H1 (cell line): ENCODE data around the gene BTBD16. TPM values are rescaled to one million over a fixed set of nuclear protein-coding genes. Genes with fewer than 3 reads are reported as not detected.

Source experiments
- CTCF ChIA-PET: fragments of 300-600 bp; sonication (Branson Sonifier 250); formaldehyde crosslinking; loops from one replicate; lab custom pipeline; 2021; ENCODE audit not compliant: partially characterized antibody; lab: Charles Lee
- POLR2A ChIA-PET: fragments of 300-600 bp; sonication (Branson Sonifier 250); formaldehyde crosslinking; loops from one replicate; lab custom pipeline; 2021; ENCODE audit warnings: inconsistent platforms; ENCODE audit not compliant: partially characterized antibody; lab: Charles Lee
- DNase-seq, 2 experiments: peaks; one replicate each; pipeline versions ENCODE4 v3.0.0 to v3.0.0-alpha.2; 2010 to 2022; ENCODE audit warnings: low spot score in 2 of 2, low read depth in 1 of 2, mixed read lengths in 1 of 2
- FAIRE-seq: peaks from 2 replicates; lab custom pipeline; 2011; peaks lifted over from hg19 to GRCh38; lab: Jason Lieb, UNC
- H2AFZ ChIP-seq: 2 replicates; pipeline ENCODE4 v1.8.1; 2012; ENCODE audit warnings: low read length, inconsistent platforms
- H2AK5ac ChIP-seq: 2 replicates; pipeline ENCODE4 v1.6.1; 2013; ENCODE audit warnings: low read depth, low read length
- H2BK120ac ChIP-seq: replicated peaks from 2 replicates; pipeline ENCODE3; 2013; ENCODE audit warnings: low read depth, low read length, inconsistent platforms
- H2BK12ac ChIP-seq: 2 replicates; pipeline ENCODE4 v1.6.1; 2013; ENCODE audit warnings: low read depth, low read length
- H2BK15ac ChIP-seq: 2 replicates; pipeline ENCODE4 v1.6.1; 2013; ENCODE audit warnings: low read length
- H2BK20ac ChIP-seq: 2 replicates; pipeline ENCODE4 v1.6.1; 2013; ENCODE audit warnings: low read length
- H2BK5ac ChIP-seq: 2 replicates; pipeline ENCODE4 v1.6.1; 2013; ENCODE audit warnings: low read depth, low read length
- H3K14ac ChIP-seq: 2 replicates; pipeline ENCODE4 v1.6.1; 2013; ENCODE audit warnings: inconsistent platforms; ENCODE audit not compliant: insufficient read length
- H3K18ac ChIP-seq: 2 replicates; pipeline ENCODE4 v1.6.1; 2013; ENCODE audit warnings: low read length; ENCODE audit errors: extremely low read depth
- H3K23ac ChIP-seq: 2 replicates; pipeline ENCODE4 v1.6.1; 2013; ENCODE audit warnings: inconsistent platforms; ENCODE audit not compliant: insufficient read length
- H3K23me2 ChIP-seq: 2 replicates; pipeline ENCODE4 v1.6.1; 2013; ENCODE audit warnings: low read depth, low read length
- H3K27ac ChIP-seq: 2 replicates; pipeline ENCODE4 v1.6.1; 2011; ENCODE audit warnings: low read depth, low read length, inconsistent platforms
- H3K27me3 ChIP-seq, 4 experiments: replicated peaks in 1 of 4; 1 replicate in 1 of 4; 2 replicates in 3 of 4; pipeline versions ENCODE4 v1.6.1 to v1.8.1; 2011 to 2013; ENCODE audit warnings: low read length in 3 of 4, mild to moderate bottlenecking in 3 of 4, inconsistent platforms in 2 of 4, mixed read lengths in 2 of 4, moderate library complexity in 1 of 4; ENCODE audit not compliant: control insufficient read depth in 3 of 4, insufficient read depth in 3 of 4; ENCODE audit errors: extremely low read depth in 1 of 4
- H3K36me3 ChIP-seq, 4 experiments: 2 replicates each; pipeline versions ENCODE4 v1.6.1 to v1.8.1; 2011 to 2013; ENCODE audit warnings: mild to moderate bottlenecking in 4 of 4, low read length in 3 of 4, moderate library complexity in 2 of 4, control low read depth in 1 of 4, inconsistent platforms in 1 of 4; ENCODE audit not compliant: insufficient read depth in 4 of 4, control insufficient read depth in 2 of 4
- H3K4ac ChIP-seq: replicated peaks from 2 replicates; pipeline ENCODE3; 2013; ENCODE audit warnings: low read length, low read depth, mixed read lengths, inconsistent platforms; ENCODE audit not compliant: insufficient read length
- H3K4me1 ChIP-seq, 4 experiments: replicated peaks in 1 of 4; 1 replicate in 1 of 4; 2 replicates in 3 of 4; pipeline versions ENCODE4 v1.6.1 to v1.8.1; 2011 to 2013; ENCODE audit warnings: low read length in 3 of 4, inconsistent platforms in 2 of 4, mixed read lengths in 1 of 4; ENCODE audit not compliant: insufficient read depth in 4 of 4, control insufficient read depth in 3 of 4
- H3K4me2 ChIP-seq, 2 experiments: 2 replicates each; pipeline versions ENCODE4 v1.6.1 to v1.8.1; 2011 to 2013; ENCODE audit warnings: low read depth in 2 of 2, low read length in 2 of 2, control low read depth in 1 of 2, inconsistent platforms in 1 of 2, mild to moderate bottlenecking in 1 of 2; ENCODE audit not compliant: insufficient read depth in 1 of 2
- H3K4me3 ChIP-seq, 4 experiments: fragments of 200-600, 300-600 bp in 1 of 4; sonication (generic), shearing (Covaris generic), sonication (Bioruptor Twin) in 1 of 4; 2 replicates each; pipeline versions ENCODE4 v1.5.1 to v1.8.1; 2011 to 2016; ENCODE audit warnings: low read length in 4 of 4, low read depth in 3 of 4, control low read depth in 2 of 4, inconsistent platforms in 2 of 4, mild to moderate bottlenecking in 2 of 4, mixed read lengths in 1 of 4, moderate library complexity in 1 of 4; ENCODE audit not compliant: insufficient read depth in 2 of 4; ENCODE audit errors: extremely low read depth in 1 of 4
- H3K56ac ChIP-seq: replicated peaks from 2 replicates; pipeline ENCODE3; 2013; ENCODE audit warnings: low read depth, mild to moderate bottlenecking, mixed read lengths, low read length, inconsistent platforms; ENCODE audit not compliant: insufficient read length
- H3K79me1 ChIP-seq: 2 replicates; pipeline ENCODE4 v1.6.1; 2013; ENCODE audit warnings: low read depth, low read length, control low read depth
- H3K79me2 ChIP-seq, 2 experiments: 2 replicates each; pipeline versions ENCODE4 v1.6.1 to v1.8.1; 2012 to 2013; ENCODE audit warnings: low read length in 2 of 2, mild to moderate bottlenecking in 2 of 2, inconsistent platforms in 1 of 2; ENCODE audit not compliant: insufficient read depth in 2 of 2, control insufficient read depth in 1 of 2
- H3K9ac ChIP-seq, 4 experiments: replicated peaks in 1 of 4; 1 replicate in 1 of 4; 2 replicates in 3 of 4; pipeline versions ENCODE4 v1.6.1 to v1.8.1; 2011 to 2013; ENCODE audit warnings: low read depth in 3 of 4, low read length in 3 of 4, control low read depth in 2 of 4, mild to moderate bottlenecking in 2 of 4, moderate library complexity in 2 of 4, inconsistent platforms in 1 of 4; ENCODE audit errors: extremely low read depth in 1 of 4
- H3K9me3 ChIP-seq, 2 experiments: 2 replicates each; pipeline versions ENCODE4 v1.6.1 to v1.8.1; 2012 to 2013; ENCODE audit warnings: mild to moderate bottlenecking in 2 of 2, moderate library complexity in 2 of 2, control low read depth in 1 of 2, inconsistent platforms in 1 of 2, low read depth in 1 of 2, low read length in 1 of 2, mixed read lengths in 1 of 2; ENCODE audit not compliant: insufficient read depth in 2 of 2
- H4K20me1 ChIP-seq, 2 experiments: replicated peaks in 1 of 2; 2 replicates each; pipeline versions ENCODE3 to v1.8.1; 2011 to 2013; ENCODE audit warnings: inconsistent platforms in 2 of 2, low read length in 2 of 2, mild to moderate bottlenecking in 1 of 2; ENCODE audit not compliant: insufficient read depth in 2 of 2, control insufficient read depth in 1 of 2
- H4K5ac ChIP-seq: 2 replicates; pipeline ENCODE4 v1.6.1; 2013; ENCODE audit warnings: low read length, low read depth, mixed read lengths, inconsistent platforms; ENCODE audit not compliant: insufficient read length
- H4K8ac ChIP-seq: 2 replicates; pipeline ENCODE4 v1.8.0; 2013; ENCODE audit warnings: mild to moderate bottlenecking, moderate library complexity, low read length, inconsistent platforms; ENCODE audit not compliant: insufficient read depth; ENCODE audit errors: extremely low read depth
- H4K91ac ChIP-seq: replicated peaks from 2 replicates; pipeline ENCODE3; 2013; ENCODE audit warnings: low read length, mixed read lengths, inconsistent platforms; ENCODE audit not compliant: insufficient read length
- BCL11A ChIP-seq, 2 experiments: IDR thresholded peaks; one replicate each; pipeline ENCODE4 v1.6.1; 2011; ENCODE audit warnings: low read depth in 2 of 2, low read length in 2 of 2, mild to moderate bottlenecking in 2 of 2
- BRCA1 ChIP-seq: IDR thresholded peaks from 2 replicates; pipeline ENCODE4 v1.6.1; 2012; ENCODE audit warnings: low read depth, low read length, improper control_type of control experiment
- CREB1 ChIP-seq: IDR thresholded peaks from 2 replicates; pipeline ENCODE4 v1.6.1; 2012; ENCODE audit warnings: inconsistent platforms
- JUN ChIP-seq: IDR thresholded peaks from 2 replicates; pipeline ENCODE4 v1.6.1; 2011; ENCODE audit warnings: low read depth, mild to moderate bottlenecking, improper control_type of control experiment, low read length
- JUND ChIP-seq: IDR thresholded peaks from 2 replicates; pipeline ENCODE4 v1.6.1; 2011; ENCODE audit warnings: mild to moderate bottlenecking, improper control_type of control experiment, low read length
- PHF8 ChIP-seq: fragments of 200-600 bp; sonication (generic); conservative IDR thresholded peaks from 2 replicates; pipeline ENCODE4 v1.7.1; 2012; ENCODE audit warnings: low read depth, mild to moderate bottlenecking, inconsistent platforms, low read length, moderate library complexity
- POU5F1 ChIP-seq: IDR thresholded peaks from 2 replicates; pipeline ENCODE4 v1.6.1; 2011; ENCODE audit warnings: low read depth, mild to moderate bottlenecking, low read length, moderate library complexity
- RNF2 ChIP-seq: fragments of 200-900, 300-1000 bp; sonication (generic); IDR thresholded peaks from 2 replicates; pipeline ENCODE4 v1.7.1; 2016; ENCODE audit warnings: borderline replicate concordance, low read depth, mild to moderate bottlenecking, antibody characterized with exemption, low read length; ENCODE audit not compliant: poor library complexity, severe bottlenecking; ENCODE audit errors: missing control alignments
- RXRA ChIP-seq: IDR thresholded peaks from 2 replicates; pipeline ENCODE4 v1.6.1; 2011; ENCODE audit warnings: low read depth, mild to moderate bottlenecking, low read length, moderate library complexity; ENCODE audit not compliant: insufficient read depth
- SAP30 ChIP-seq: fragments of 300-600 bp; sonication (generic); IDR thresholded peaks from 2 replicates; pipeline ENCODE4 v1.7.1; 2012; ENCODE audit warnings: low read length, moderate library complexity, mild to moderate bottlenecking, inconsistent platforms; ENCODE audit not compliant: insufficient read depth, insufficient replicate concordance
- SIN3A ChIP-seq, 2 experiments: IDR thresholded peaks in 1 of 2; conservative IDR thresholded peaks in 1 of 2; 2 replicates each; pipeline ENCODE4 v1.6.1; 2011 to 2012; ENCODE audit warnings: low read length in 2 of 2, improper control_type of control experiment in 1 of 2, low read depth in 1 of 2, mild to moderate bottlenecking in 1 of 2
- WGBS, 2 experiments: shearing (Covaris generic) in 1 of 2; methylation state at CpG; one replicate each; pipeline versions ENCODE4 v1.1.6 to v1.1.7; 2013 to 2015; ENCODE audit warnings: low lambda C conversion rate in 2 of 2, mixed read lengths in 2 of 2, inconsistent platforms in 1 of 2, low coverage in 1 of 2, missing lambda C conversion rate in 1 of 2; ENCODE audit not compliant: insufficient replicate concordance in 2 of 2, insufficient coverage in 1 of 2, insufficient read length in 1 of 2; ENCODE audit errors: extremely low coverage in 1 of 2, missing lambda C conversion rate in 1 of 2; 5-methylcytosine and 5-hydroxymethylcytosine counted together
- polyA plus RNA-seq, 7 experiments: library from polyadenylated mRNA; depleted of rRNA in 3 of 7; stranded (reverse) in 5 of 7; unstranded in 2 of 7; fragments of >200 nt in 5 of 7; fragments of 200-250 nt in 2 of 7; gene quantifications; 1 replicate in 5 of 7; 2 replicates in 1 of 7; 4 replicates in 1 of 7; pipeline versions ENCODE4 v1.2.1 to v1.2.3, GENCODE V29; 2011 to 2013; ENCODE audit warnings: missing spikeins in 2 of 7, mixed read lengths in 2 of 7
- total RNA-seq: library from RNA; stranded (reverse); fragmentation: NEBNext Ultra II Directional; extraction: Animal tissue kit (Norgen Biotek cat#: 25700); gene quantifications from 2 replicates; pipeline ENCODE4 v1.2.1, GENCODE V29; 2021

Gene BTBD16
- total and polyA plus RNA-seq, 2 of the 8 experiments (the other 6 are each of a cell fraction or from before 2014, with no cell fraction given) = 0.05 TPM; not detected in 1

DNA sequence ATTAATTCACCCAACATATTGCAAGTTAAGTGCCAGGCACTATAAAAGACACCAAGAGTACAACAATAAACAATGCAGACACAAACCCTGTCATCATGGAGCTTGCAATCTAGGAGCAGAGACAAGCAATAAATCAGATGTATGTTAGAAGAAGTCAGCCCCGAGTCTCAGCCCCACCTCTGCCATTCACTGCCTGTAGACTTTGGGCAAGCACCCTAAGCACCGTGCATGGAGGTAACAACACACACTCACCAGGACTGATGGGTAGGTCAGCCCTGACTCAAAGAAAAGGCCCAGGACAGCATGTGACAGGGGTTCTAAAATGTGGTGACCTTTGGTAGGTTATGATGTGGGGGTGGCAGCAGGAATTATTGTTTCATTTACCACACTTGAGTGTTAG lies 54.1 kb downstream of the BTBD16 start:
- no peak overlapping the region for H3K9ac ChIP-seq
- H3K18ac ChIP-seq = no peak overlapping the region
- no peaks in the 10 kb centered on the region for H3K79me2 ChIP-seq
- H3K23ac ChIP-seq = no peak overlapping the region
- H3K4ac ChIP-seq = no peak overlapping the region
- ChIA-PET POLR2A (interaction anchor here (0.7 kb wide), 1 partner anchor 56 kb away, joined by 3 read pairs; no protein-coding TSS in a partner anchor), CTCF (interaction anchor here (0.6 to 0.7 kb wide), 2 partner anchors 15 to 110 kb away, joined by 3 read pairs; no protein-coding TSS in a partner anchor)
- no peak overlapping the region for H2AFZ ChIP-seq
- H3K36me3 ChIP-seq = no peaks in the 10 kb centered on the region
- no peak overlapping the region for H3K4me2 ChIP-seq
- no peaks in the 10 kb centered on the region for H4K20me1 ChIP-seq
- H4K91ac ChIP-seq = no peak overlapping the region
- H2BK5ac ChIP-seq = no peak overlapping the region
- 93% methylated on average over 2 of the region's 2 CpGs; no CpG with 5 or more reads in 1 of the 2 experiments for WGBS, 2 experiments
- H3K27ac ChIP-seq = no peak overlapping the region
- H3K4me3 ChIP-seq = no peak overlapping the region
- no peak overlapping the region for H3K14ac ChIP-seq
- FAIRE-seq (no peak), DNase-seq (no peak)
- no peaks in the 10 kb centered on the region for H3K9me3 ChIP-seq
- H2AK5ac ChIP-seq = no peak overlapping the region
- no peak overlapping the region for H2BK20ac ChIP-seq
- no peak overlapping the region for H4K5ac ChIP-seq
- no peak overlapping the region for H2BK15ac ChIP-seq
- H3K79me1 ChIP-seq = no peaks in the 10 kb centered on the region
- no peak overlapping the region for H3K56ac ChIP-seq
- H4K8ac ChIP-seq = no peak overlapping the region
- H3K27me3 ChIP-seq = no peaks in the 10 kb centered on the region
- no peaks in the 10 kb centered on the region for H3K23me2 ChIP-seq
- H2BK12ac ChIP-seq = no peak overlapping the region
- H3K4me1 ChIP-seq = peaks cover 0 to 5% (median 3%) of the 10 kb centered on the region in 4 experiments; a peak in 5 of 7 replicates
- TF ChIP-seq SIN3A (conservative IDR thresholded peaks at IDR 0.05 in 1 of 2, IDR thresholded peaks at IDR 0.05 in 1 of 2; ENCODE audit: low read depth in 1 of 2, low read length in 2 of 2) = no peak
- TF ChIP-seq RXRA = no peak
- TF ChIP-seq BCL11A (IDR thresholded peaks at IDR 0.05; ENCODE audit: low read depth in 2 of 2, low read length in 2 of 2) = no peak
- TF ChIP-seq POU5F1 = no peak
- no peak for TF ChIP-seq CREB1
- TF ChIP-seq BRCA1 = no peak
- no peak for TF ChIP-seq JUN
- TF ChIP-seq SAP30 = no peak
- TF ChIP-seq JUND = no peak
- no peak for TF ChIP-seq RNF2
- no peak for TF ChIP-seq PHF8
- no peak overlapping the region for H2BK120ac ChIP-seq
